IMR-90 (cell line): ENCODE data around the gene MAS1L. TPM values are rescaled to one million over a fixed set of nuclear protein-coding genes. Genes with fewer than 3 reads are reported as not detected.

ENCODE experiments used
- ATAC-seq: fragments of 200-7000 bp; cut with Tn5 transposase; 2 replicates; pipeline ENCODE4 v1.9.1; 2020; ENCODE audit warnings: low read depth, mild to moderate bottlenecking, moderate library complexity
- BruUV-seq: library from RNA; stranded (reverse); fragments of 400-500 nt; replicated peaks from 2 replicates; lab custom pipeline; 2021; lab: Mats Ljungman, UMichigan
- CTCF ChIA-PET: fragments of 300-600 bp; formaldehyde crosslinking; extraction: SDS; loops from one replicate; lab custom pipeline; 2021; ENCODE audit warnings: antibody characterized with exemption; lab: Yijun Ruan, JAX
- POLR2A ChIA-PET: fragments of 300-600 bp; sonication (Branson Sonifier 250); formaldehyde crosslinking; loops from one replicate; lab custom pipeline; 2022; ENCODE audit warnings: antibody characterized with exemption; ENCODE audit not compliant: unreplicated experiment; lab: Charles Lee
- DNase-seq: peaks from one replicate; pipeline ENCODE4 v3.0.0; 2013
- H2AFZ ChIP-seq: replicated peaks from 2 replicates; pipeline ENCODE3; 2013; ENCODE audit warnings: low read length, mild to moderate bottlenecking; ENCODE audit not compliant: poor library complexity
- H2AK5ac ChIP-seq: 2 replicates; pipeline ENCODE4 v1.6.1; 2013; ENCODE audit warnings: low read depth, low read length, inconsistent platforms
- H2AK9ac ChIP-seq: replicated peaks from 2 replicates; pipeline ENCODE3; 2013; ENCODE audit warnings: mild to moderate bottlenecking, low read depth, low read length, moderate library complexity; ENCODE audit not compliant: poor library complexity
- H2BK120ac ChIP-seq: 2 replicates; pipeline ENCODE4 v1.6.1; 2013; ENCODE audit warnings: low read depth, low read length, inconsistent platforms
- H2BK15ac ChIP-seq: 3 replicates; pipeline ENCODE4 v1.6.1; 2013; ENCODE audit warnings: low read depth, low read length, inconsistent platforms
- H2BK20ac ChIP-seq: 2 replicates; pipeline ENCODE4 v1.6.1; 2013; ENCODE audit warnings: low read depth, mild to moderate bottlenecking, inconsistent platforms, low read length, moderate library complexity
- H2BK5ac ChIP-seq: 2 replicates; pipeline ENCODE4 v1.6.1; 2013; ENCODE audit warnings: mild to moderate bottlenecking, low read depth, low read length, inconsistent platforms; ENCODE audit not compliant: poor library complexity, severe bottlenecking
- H3K14ac ChIP-seq: replicated peaks from 2 replicates; pipeline ENCODE4 v1.6.1; 2013; ENCODE audit warnings: low read depth, low read length, inconsistent platforms
- H3K18ac ChIP-seq: 2 replicates; pipeline ENCODE4 v1.6.1; 2013; ENCODE audit warnings: low read depth, low read length, control low read depth
- H3K23ac ChIP-seq: 2 replicates; pipeline ENCODE4 v1.6.1; 2013; ENCODE audit warnings: low read depth, low read length, inconsistent platforms
- H3K27ac ChIP-seq: 2 replicates; pipeline ENCODE4 v1.5.1; 2013; ENCODE audit warnings: mild to moderate bottlenecking, control low read depth, low read length; ENCODE audit not compliant: insufficient read depth
- H3K27me3 ChIP-seq: 2 replicates; pipeline ENCODE4 v1.6.1; 2013; ENCODE audit warnings: low read length; ENCODE audit not compliant: control insufficient read depth, insufficient read depth
- H3K36me3 ChIP-seq: 2 replicates; pipeline ENCODE4 v1.6.1; 2013; ENCODE audit warnings: low read length, mixed read lengths; ENCODE audit not compliant: control insufficient read depth, insufficient read depth
- H3K4ac ChIP-seq: 2 replicates; pipeline ENCODE4 v1.6.1; 2013; ENCODE audit warnings: low read depth, low read length, inconsistent platforms
- H3K4me1 ChIP-seq: 2 replicates; pipeline ENCODE4 v1.6.1; 2013; ENCODE audit warnings: low read length, mixed read lengths; ENCODE audit not compliant: control insufficient read depth, insufficient read depth
- H3K4me2 ChIP-seq: 2 replicates; pipeline ENCODE4 v1.6.1; 2013; ENCODE audit warnings: low read depth, mild to moderate bottlenecking, control low read depth, low read length, moderate library complexity
- H3K4me3 ChIP-seq: 2 replicates; pipeline ENCODE4 v1.5.1; 2013; ENCODE audit warnings: low read depth, mild to moderate bottlenecking, control low read depth, low read length, moderate library complexity; ENCODE audit not compliant: insufficient read depth
- H3K56ac ChIP-seq: 2 replicates; pipeline ENCODE4 v1.6.1; 2013; ENCODE audit warnings: low read length, inconsistent platforms; ENCODE audit not compliant: insufficient read depth; ENCODE audit errors: extremely low read depth
- H3K79me1 ChIP-seq, 2 experiments: 2 replicates each; pipeline ENCODE4 v1.6.1; 2013; ENCODE audit warnings: low read length in 2 of 2, inconsistent platforms in 1 of 2, low read depth in 1 of 2
- H3K9ac ChIP-seq: 2 replicates; pipeline ENCODE4 v1.6.1; 2013; ENCODE audit warnings: low read depth, low read length, control low read depth
- H3K9me1 ChIP-seq: 2 replicates; pipeline ENCODE4 v1.6.1; 2013; ENCODE audit warnings: low read length, inconsistent platforms; ENCODE audit not compliant: insufficient read depth
- H3K9me3 ChIP-seq: 2 replicates; pipeline ENCODE4 v1.6.1; 2013; ENCODE audit warnings: low read length; ENCODE audit not compliant: control insufficient read depth, insufficient read depth
- H4K20me1 ChIP-seq: 2 replicates; pipeline ENCODE4 v1.6.1; 2013; ENCODE audit warnings: low read length, inconsistent platforms; ENCODE audit not compliant: insufficient read depth
- H4K5ac ChIP-seq: 2 replicates; pipeline ENCODE4 v1.6.1; 2013; ENCODE audit warnings: mild to moderate bottlenecking, low read depth, low read length, control low read depth
- H4K8ac ChIP-seq, 2 experiments: 2 replicates each; pipeline ENCODE4 v1.6.1; 2013; ENCODE audit warnings: low read depth in 2 of 2, low read length in 2 of 2, control low read depth in 1 of 2, inconsistent platforms in 1 of 2
- H4K91ac ChIP-seq: 2 replicates; pipeline ENCODE4 v1.6.1; 2013; ENCODE audit warnings: low read depth, low read length, inconsistent platforms; ENCODE audit not compliant: insufficient read depth
- BHLHE40 ChIP-seq: fragments of 150-350 bp; IDR thresholded peaks from 2 replicates; pipeline ENCODE4 v1.6.1; 2016; ENCODE audit warnings: mild to moderate bottlenecking, low read depth, low read length
- CHD1 ChIP-seq: IDR thresholded peaks from 2 replicates; pipeline ENCODE4 v1.6.1; 2012; ENCODE audit warnings: low read depth, low read length, improper control_type of control experiment
- CTCF ChIP-seq: conservative IDR thresholded peaks from 2 replicates; pipeline ENCODE4 v1.5.1; 2012; ENCODE audit warnings: mild to moderate bottlenecking, low read depth, low read length, improper control_type of control experiment
- FOS ChIP-seq: fragments of 150-350 bp; IDR thresholded peaks from 2 replicates; pipeline ENCODE4 v1.6.1; 2016; ENCODE audit warnings: low read depth, low read length
- MAFK ChIP-seq: IDR thresholded peaks from 2 replicates; pipeline ENCODE4 v1.6.1; 2012; ENCODE audit warnings: low read depth, low read length, improper control_type of control experiment
- MAZ ChIP-seq: IDR thresholded peaks from 2 replicates; pipeline ENCODE4 v1.6.1; 2012; ENCODE audit warnings: low read depth, mild to moderate bottlenecking, low read length, improper control_type of control experiment, moderate library complexity, borderline replicate concordance
- MXI1 ChIP-seq: IDR thresholded peaks from 2 replicates; pipeline ENCODE4 v1.6.1; 2012; ENCODE audit warnings: low read depth, mild to moderate bottlenecking, low read length, moderate library complexity, borderline replicate concordance
- NFE2L2 ChIP-seq: fragments of 150-350 bp; IDR thresholded peaks from 2 replicates; pipeline ENCODE4 v1.6.1; 2016; ENCODE audit warnings: low read depth, mild to moderate bottlenecking, low read length
- POLR2A ChIP-seq: IDR thresholded peaks from 2 replicates; pipeline ENCODE4 v1.6.1; 2012; ENCODE audit warnings: mild to moderate bottlenecking, low read depth, low read length
- RAD21 ChIP-seq: IDR thresholded peaks from 2 replicates; pipeline ENCODE4 v1.6.1; 2012; ENCODE audit warnings: low read length, improper control_type of control experiment
- RFX5 ChIP-seq: IDR thresholded peaks from 2 replicates; pipeline ENCODE4 v1.8.0; 2012; ENCODE audit warnings: low read depth, mild to moderate bottlenecking, low read length, moderate library complexity
- SMC3 ChIP-seq: fragments of 150-350 bp; IDR thresholded peaks from 2 replicates; pipeline ENCODE4 v1.6.1; 2016; ENCODE audit warnings: low read depth, mild to moderate bottlenecking, antibody characterized with exemption, low read length, moderate library complexity
- USF2 ChIP-seq: fragments of 150-350 bp; IDR thresholded peaks from 2 replicates; pipeline ENCODE4 v1.6.1; 2017; ENCODE audit warnings: mild to moderate bottlenecking, antibody characterized with exemption, low read length, low read depth
- WGBS, 2 experiments: methylation state at CpG; one replicate each; pipeline versions ENCODE4 v1.1.5 to v1.1.7; 2013; ENCODE audit warnings: missing lambda C conversion rate in 2 of 2; ENCODE audit not compliant: insufficient read length in 1 of 2; ENCODE audit errors: extremely low coverage in 2 of 2; 5-methylcytosine and 5-hydroxymethylcytosine counted together
- dilution Hi-C: fragments of 300-500 bp; cut with HindIII; formaldehyde crosslinking; loops from one replicate; pipeline ENCODE4 v1.14.3; 2018; ENCODE audit warnings: low sequenced_read_pairs; ENCODE audit not compliant: unreplicated experiment
- in situ Hi-C: fragments of 300-500 bp; cut with MboI; formaldehyde crosslinking; loops from 3 replicates; pipeline ENCODE4 v1.14.3; 2019; ENCODE audit warnings: low sequenced_read_pairs, inconsistent platforms, mixed read lengths
- intact Hi-C: fragments of 100-400 bp; cut with micrococcal nuclease; formaldehyde crosslinking; loops from 2 replicates; pipeline ENCODE4 v1.10.0; 2022
- polyA plus RNA-seq, 3 experiments: library from polyadenylated mRNA; depleted of rRNA; stranded (reverse); fragments of >200 nt; gene quantifications; 2 replicates each; pipeline ENCODE4 v1.2.3, GENCODE V29; 2012; ENCODE audit warnings: low replicate concordance in 1 of 3
- total RNA-seq: library from RNA; depleted of rRNA; stranded (reverse); fragments of >200 nt; gene quantifications from 2 replicates; pipeline ENCODE4 v1.2.3, GENCODE V29; 2012

The MAS1L gene
- total and polyA plus RNA-seq, 2 of the 4 experiments (the other 2 are of a cell fraction), result not detected

- Histone ChIP-seq H3K79me1 (no peaks in the 10 kb centered on the region), H3K4me3 (no peak overlapping the region), H4K20me1 (no peaks in the 10 kb centered on the region), H3K9ac (no peak overlapping the region), H3K18ac (no peak overlapping the region), H3K4ac (no peak overlapping the region), H3K56ac (no peak overlapping the region), H3K27ac (no peak overlapping the region), H4K8ac (no peak overlapping the region), H2BK5ac (no peak overlapping the region), H3K14ac (no peak overlapping the region), H3K27me3 (no peaks in the 10 kb centered on the region), H3K9me1 (no peaks in the 10 kb centered on the region), H4K91ac (no peak overlapping the region), H2AFZ (no peak overlapping the region), H2AK9ac (no peak overlapping the region), H3K4me2 (no peak overlapping the region), H2BK15ac (no peak overlapping the region), H2BK120ac (no peak overlapping the region), H3K4me1 (no peaks in the 10 kb centered on the region), H2AK5ac (no peak overlapping the region), H2BK20ac (no peak overlapping the region), H3K9me3 (peaks cover 8% of the 10 kb centered on the region; the same call in 1 of the 2 replicates), H3K23ac (no peak overlapping the region), H3K36me3 (no peaks in the 10 kb centered on the region), H4K5ac (no peak overlapping the region)
- dilution Hi-C loops, result no loop called here
- BruUV-seq, result no TSS peak
- no peak for TF ChIP-seq MXI1
- TF ChIP-seq MAFK, result no peak
- no peak for TF ChIP-seq FOS
- no peak for TF ChIP-seq USF2
- TF ChIP-seq BHLHE40, result no peak
- no peak for TF ChIP-seq CTCF
- no peak for TF ChIP-seq CHD1
- TF ChIP-seq RAD21, result no peak
- no peak for TF ChIP-seq POLR2A
- TF ChIP-seq RFX5, result no peak
- TF ChIP-seq NFE2L2, result no peak
- no peak for TF ChIP-seq SMC3
- TF ChIP-seq MAZ, result no peak
- CTCF ChIA-PET, result no interaction called here
- no peak for DNase-seq
- no peak for ATAC-seq
- no CpG with 5 or more reads among the region's 3 CpGs for WGBS, 2 experiments
- POLR2A ChIA-PET, result no interaction called here
- intact Hi-C loops, result no loop called here
- in situ Hi-C loops, result no loop called here
Observed at GRCh38 chr6:29502181-29502580, 14.4 kb upstream of the MAS1L start.
